Astrocyte (in vitro differentiated cells and primary cell): ENCODE data around the gene RNF167. TPM values are rescaled to one million over a fixed set of nuclear protein-coding genes. Genes with fewer than 3 reads are reported as not detected.

Experiments
- DNase-seq: peaks from one replicate; pipeline ENCODE4 v3.0.0-alpha.2; 2010; ENCODE audit warnings: low read depth
- FAIRE-seq: peaks from 2 replicates; lab custom pipeline; 2011; peaks lifted over from hg19 to GRCh38; lab: Jason Lieb, UNC
- H2AFZ ChIP-seq: 2 replicates; pipeline ENCODE4 v1.6.0; 2012; ENCODE audit warnings: low read depth, low read length, inconsistent platforms
- H3K27ac ChIP-seq: 2 replicates; pipeline ENCODE4 v1.5.1; 2011; ENCODE audit warnings: low read depth, low read length, inconsistent platforms
- H3K27me3 ChIP-seq: 2 replicates; pipeline ENCODE4 v1.6.0; 2011; ENCODE audit warnings: low read length, inconsistent platforms; ENCODE audit not compliant: insufficient read depth
- H3K36me3 ChIP-seq: 2 replicates; pipeline ENCODE4 v1.5.1; 2011; ENCODE audit warnings: low read length, inconsistent platforms; ENCODE audit not compliant: insufficient read depth
- H3K4me1 ChIP-seq: 2 replicates; pipeline ENCODE4 v1.5.1; 2011; ENCODE audit warnings: low read length, inconsistent platforms; ENCODE audit not compliant: insufficient read depth
- H3K4me2 ChIP-seq: 2 replicates; pipeline ENCODE4 v1.6.0; 2012; ENCODE audit warnings: low read length, inconsistent platforms
- H3K4me3 ChIP-seq: 2 replicates; pipeline ENCODE4 v1.5.1; 2011; ENCODE audit warnings: low read depth, mild to moderate bottlenecking, low read length, inconsistent platforms; ENCODE audit not compliant: insufficient read depth
- H3K79me2 ChIP-seq: 2 replicates; pipeline ENCODE4 v1.6.0; 2012; ENCODE audit warnings: mild to moderate bottlenecking, low read length, inconsistent platforms; ENCODE audit not compliant: insufficient read depth
- H3K9ac ChIP-seq: 2 replicates; pipeline ENCODE4 v1.6.0; 2012; ENCODE audit warnings: mild to moderate bottlenecking, low read length, inconsistent platforms
- H3K9me3 ChIP-seq: 2 replicates; pipeline ENCODE4 v1.5.1; 2012; ENCODE audit warnings: low read depth, mild to moderate bottlenecking, low read length, inconsistent platforms; ENCODE audit not compliant: insufficient read depth
- H4K20me1 ChIP-seq: 2 replicates; pipeline ENCODE4 v1.6.0; 2012; ENCODE audit warnings: low read length, inconsistent platforms; ENCODE audit not compliant: insufficient read depth
- H3K27ac Mint-ChIP-seq: one replicate; pipeline ENCODE4 v1.8.0; 2021; ENCODE audit warnings: mild to moderate bottlenecking, mixed read lengths; ENCODE audit not compliant: unreplicated experiment
- H3K27me3 Mint-ChIP-seq: one replicate; pipeline ENCODE4 v1.8.0; 2021; ENCODE audit warnings: low read depth, mixed read lengths; ENCODE audit not compliant: unreplicated experiment
- H3K36me3 Mint-ChIP-seq: one replicate; pipeline ENCODE4 v1.8.0; 2021; ENCODE audit warnings: low read depth, mixed read lengths; ENCODE audit not compliant: unreplicated experiment
- H3K4me1 Mint-ChIP-seq: one replicate; pipeline ENCODE4 v1.8.0; 2021; ENCODE audit warnings: low read depth, mixed read lengths; ENCODE audit not compliant: unreplicated experiment
- H3K4me3 Mint-ChIP-seq: one replicate; pipeline ENCODE4 v1.8.0; 2021; ENCODE audit warnings: mild to moderate bottlenecking, moderate library complexity, mixed read lengths; ENCODE audit not compliant: unreplicated experiment
- H3K9me3 Mint-ChIP-seq: one replicate; pipeline ENCODE4 v1.8.0; 2021; ENCODE audit warnings: mild to moderate bottlenecking, mixed read lengths; ENCODE audit not compliant: unreplicated experiment
- CTCF ChIP-seq: IDR thresholded peaks from 2 replicates; pipeline ENCODE4 v1.5.1; 2011; ENCODE audit warnings: low read depth, mild to moderate bottlenecking, inconsistent platforms, low read length, moderate library complexity; ENCODE audit not compliant: insufficient read depth
- EZH2 ChIP-seq: IDR thresholded peaks from 2 replicates; pipeline ENCODE4 v1.6.1; 2012; ENCODE audit warnings: mild to moderate bottlenecking, low read length, inconsistent platforms; ENCODE audit not compliant: insufficient read depth
- total RNA-seq: library from RNA; stranded (reverse); gene quantifications from 2 replicates; pipeline ENCODE4 v1.2.1, GENCODE V29; 2021

The RNF167 gene
- total RNA-seq, 1 donor from 2014 or later: 89.7 TPM

- peaks cover 41% of the 10 kb centered on the region for H4K20me1 ChIP-seq
- no peaks in the 10 kb centered on the region for H3K27me3 ChIP-seq
- H3K4me2 ChIP-seq: no peak overlapping the region
- Mint-ChIP-seq H3K4me3 (no peak overlapping the region), H3K36me3 (peaks cover 28% of the 10 kb centered on the region), H3K27ac (no peak overlapping the region), H3K27me3 (no peaks in the 10 kb centered on the region), H3K9me3 (no peaks in the 10 kb centered on the region), H3K4me1 (peaks cover 24% of the 10 kb centered on the region)
- FAIRE-seq: no peak
- no peak for TF ChIP-seq EZH2
- TF ChIP-seq CTCF: no peak
- no peak overlapping the region for H3K27ac ChIP-seq
- no peak overlapping the region for H3K9ac ChIP-seq
- no peak overlapping the region for H3K4me3 ChIP-seq
- peaks cover 9% of the 10 kb centered on the region for H3K36me3 ChIP-seq
- no peak for DNase-seq
- H3K79me2 ChIP-seq: peaks cover 41% of the 10 kb centered on the region
- H3K4me1 ChIP-seq: peaks cover 23% of the 10 kb centered on the region
- no peaks in the 10 kb centered on the region for H3K9me3 ChIP-seq
- no peak overlapping the region for H2AFZ ChIP-seq
Observed at GRCh38 chr17:4971826-4972225, 31.8 kb downstream of the RNF167 start.

GRCh38 chr17:4972322-4972721 lies 32.3 kb downstream of the RNF167 start:
- H3K36me3 Mint-ChIP-seq: peaks cover 29% of the 10 kb centered on the region
- H3K27ac Mint-ChIP-seq: no peak overlapping the region
- H3K9me3 Mint-ChIP-seq: no peaks in the 10 kb centered on the region
- TF ChIP-seq CTCF (no peak), EZH2 (no peak)
- Histone ChIP-seq H3K4me2 (no peak overlapping the region), H3K4me1 (peaks cover 23% of the 10 kb centered on the region), H3K36me3 (peaks cover 10% of the 10 kb centered on the region), H4K20me1 (peaks cover 41% of the 10 kb centered on the region), H3K4me3 (no peak overlapping the region), H3K9me3 (no peaks in the 10 kb centered on the region), H3K9ac (no peak overlapping the region), H3K27me3 (no peaks in the 10 kb centered on the region), H3K27ac (no peak overlapping the region), H2AFZ (no peak overlapping the region), H3K79me2 (peaks cover 41% of the 10 kb centered on the region)
- no peaks in the 10 kb centered on the region for H3K27me3 Mint-ChIP-seq
- H3K4me3 Mint-ChIP-seq: no peak overlapping the region
- peaks cover 24% of the 10 kb centered on the region for H3K4me1 Mint-ChIP-seq
- FAIRE-seq: no peak
- no peak for DNase-seq

GRCh38 chr17:4972752-4973151 lies 32.7 kb downstream of the RNF167 start:
- Histone ChIP-seq H3K36me3 (peaks cover 10% of the 10 kb centered on the region), H4K20me1 (peaks cover 41% of the 10 kb centered on the region), H3K4me3 (no peak overlapping the region), H3K4me2 (no peak overlapping the region), H3K9me3 (no peaks in the 10 kb centered on the region), H2AFZ (no peak overlapping the region), H3K79me2 (peaks cover 41% of the 10 kb centered on the region), H3K9ac (no peak overlapping the region), H3K27ac (no peak overlapping the region), H3K4me1 (peaks cover 23% of the 10 kb centered on the region), H3K27me3 (no peaks in the 10 kb centered on the region)
- no peak for FAIRE-seq
- H3K27ac Mint-ChIP-seq: no peak overlapping the region
- no peak for DNase-seq
- no peak overlapping the region for H3K4me3 Mint-ChIP-seq
- no peaks in the 10 kb centered on the region for H3K27me3 Mint-ChIP-seq
- H3K9me3 Mint-ChIP-seq: no peaks in the 10 kb centered on the region
- peaks cover 32% of the 10 kb centered on the region for H3K36me3 Mint-ChIP-seq
- peaks cover 24% of the 10 kb centered on the region for H3K4me1 Mint-ChIP-seq
- no peak for TF ChIP-seq EZH2
- TF ChIP-seq CTCF: no peak
